ENCODE results near the gene KNDC1.
"Not testable (repeated sequence)": the region's sequence is repeated elsewhere in the genome, so short reads cannot be mapped to it uniquely, and the experiment has no call there.

Gene KNDC1

GRCh38 chr10:133227256-133227655 lies 67.2 kb downstream of the KNDC1 start:
- no peak for DNase-seq

- DNase-seq: no peak
Measured at GRCh38 chr10:133229265-133230043, 69.4 kb downstream of the KNDC1 start.

- no peak for DNase-seq
Measured at GRCh38 chr10:133230044-133230361, 70.0 kb downstream of the KNDC1 start, which contains the start of gene UTF1. Gene UTF1 (plus strand): TSS chr10:133230217. CDS start chr10:133230289, 72 bp downstream.

- DNase-seq: no peak
Measured at GRCh38 chr10:133230387-133231195, 70.6 kb downstream of the KNDC1 start.

GRCh38 chr10:133231244-133231945 lies 71.4 kb downstream of the KNDC1 start:
- no peak for DNase-seq

- no peak for DNase-seq
Measured at GRCh38 chr10:133231946-133232574, 72.0 kb downstream of the KNDC1 start.

GRCh38 chr10:133234796-133235195 lies 74.8 kb downstream of the KNDC1 start:
- DNase-seq: not testable (repeated sequence)

GRCh38 chr10:133235265-133235855 lies 75.3 kb downstream of the KNDC1 start:
- DNase-seq: no peak

- no peak for DNase-seq
Measured at GRCh38 chr10:133235932-133236331, 75.9 kb downstream of the KNDC1 start.

GRCh38 chr10:133236401-133237240 lies 76.6 kb downstream of the KNDC1 start:
- DNase-seq: no peak

GRCh38 chr10:133237241-133237587 lies 77.2 kb downstream of the KNDC1 start:
- DNase-seq: no peak

GRCh38 chr10:133237588-133238465 lies 77.8 kb downstream of the KNDC1 start, which contains the start of gene VENTX:
Gene VENTX (plus strand): TSS chr10:133237855. CDS start chr10:133237915, 60 bp downstream.
- DNase-seq: no peak

GRCh38 chr10:133238466-133238804 lies 78.4 kb downstream of the KNDC1 start:
- DNase-seq: no peak

- no peak for DNase-seq
Measured at GRCh38 chr10:133239990-133240389, 80.0 kb downstream of the KNDC1 start.

- no peak for DNase-seq
Measured at GRCh38 chr10:133241501-133242205, 81.6 kb downstream of the KNDC1 start.

GRCh38 chr10:133242611-133243356 lies 82.8 kb downstream of the KNDC1 start:
- DNase-seq: no peak

GRCh38 chr10:133243593-133243992 lies 83.6 kb downstream of the KNDC1 start:
- no peak for DNase-seq

- no peak for DNase-seq
Measured at GRCh38 chr10:133245439-133246235, 85.6 kb downstream of the KNDC1 start.

Measured in NCI-H2029 (cell line).